ENCODE results near the gene DOCK1.
A peak's percentile ranks its signal among the peaks of the same experiment; 100 is the strongest.
"Not testable (repeated sequence)": the region's sequence is repeated elsewhere in the genome, so short reads cannot be mapped to it uniquely, and the experiment has no call there.

Gene DOCK1

GRCh38 chr10:127292888-127293287 lies 387.7 kb downstream of the DOCK1 start:
- DNase-seq, result no peak

GRCh38 chr10:127293640-127294039 lies 388.4 kb downstream of the DOCK1 start:
- no peak for DNase-seq

DNA sequence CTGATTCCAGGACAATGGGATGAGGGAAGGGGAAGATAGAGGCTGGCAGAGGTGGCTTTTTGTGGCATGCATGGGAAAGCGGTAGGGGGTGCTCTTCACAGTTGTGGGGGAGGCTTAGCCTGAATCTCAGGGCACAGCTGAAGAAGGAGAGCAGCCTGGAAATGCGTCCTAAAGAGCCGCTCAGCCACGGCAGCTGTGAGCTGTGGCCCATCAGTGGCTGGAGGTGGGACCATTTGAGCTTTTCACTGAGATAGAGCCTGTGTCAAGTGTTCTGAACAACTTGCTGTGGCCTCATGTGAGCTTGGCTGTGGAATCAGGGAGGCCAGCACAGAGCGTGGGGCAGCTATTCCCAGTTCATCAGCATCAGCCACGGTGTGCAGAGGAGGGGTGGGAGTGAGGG lies 391.5 kb downstream of the DOCK1 start:
- DNase-seq, result no peak

DNA sequence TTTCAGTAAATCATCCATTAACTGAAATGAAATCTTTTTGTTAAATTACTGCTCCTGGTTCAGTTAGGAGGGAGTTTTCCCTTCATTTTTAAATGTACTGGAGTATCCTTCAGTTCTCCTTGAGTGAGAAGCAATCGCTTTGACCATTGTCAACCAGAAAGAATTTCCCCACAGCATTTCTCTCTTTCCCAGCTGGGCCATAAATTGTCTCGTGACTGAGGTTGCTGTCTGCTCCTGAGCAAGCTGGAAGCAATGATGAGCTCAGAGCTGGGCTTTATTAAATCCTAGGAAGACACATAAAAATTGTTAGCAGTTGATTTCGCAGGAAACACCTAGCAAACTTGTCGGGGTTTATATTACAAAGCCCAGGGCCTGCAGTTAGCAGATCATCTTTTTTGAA lies 393.2 kb downstream of the DOCK1 start:
- DNase-seq, result no peak

GRCh38 chr10:127299192-127299591 lies 394.0 kb downstream of the DOCK1 start:
- DNase-seq, result not testable (repeated sequence)

- DNase-seq, result no peak
These were observed 394.9 kb downstream of the DOCK1 start for GRCh38 chr10:127299956-127300689.

DNA sequence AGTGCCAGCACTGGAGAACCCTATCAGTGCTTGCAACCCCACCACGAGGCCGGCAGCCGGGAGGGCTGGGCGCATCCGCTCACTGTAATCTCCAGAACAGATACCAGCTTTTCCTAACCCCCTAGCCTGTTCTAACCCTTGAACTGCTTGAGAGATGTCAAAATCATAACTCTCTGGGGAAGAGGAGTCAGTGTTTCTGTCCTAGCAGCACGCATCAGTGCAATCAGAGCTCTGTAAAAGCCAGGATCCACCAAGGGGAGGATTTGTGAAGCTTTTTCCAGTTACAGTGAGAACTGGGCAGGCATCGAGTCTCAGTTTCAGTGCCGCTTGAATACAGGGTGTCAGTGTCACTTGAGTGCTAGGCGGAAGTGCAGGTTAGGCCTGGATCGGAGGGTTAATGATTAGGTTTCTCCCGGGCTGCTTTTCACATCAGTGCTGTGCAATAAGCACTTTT lies 395.7 kb downstream of the DOCK1 start:
- peak; percentile 64 for DNase-seq

DNA sequence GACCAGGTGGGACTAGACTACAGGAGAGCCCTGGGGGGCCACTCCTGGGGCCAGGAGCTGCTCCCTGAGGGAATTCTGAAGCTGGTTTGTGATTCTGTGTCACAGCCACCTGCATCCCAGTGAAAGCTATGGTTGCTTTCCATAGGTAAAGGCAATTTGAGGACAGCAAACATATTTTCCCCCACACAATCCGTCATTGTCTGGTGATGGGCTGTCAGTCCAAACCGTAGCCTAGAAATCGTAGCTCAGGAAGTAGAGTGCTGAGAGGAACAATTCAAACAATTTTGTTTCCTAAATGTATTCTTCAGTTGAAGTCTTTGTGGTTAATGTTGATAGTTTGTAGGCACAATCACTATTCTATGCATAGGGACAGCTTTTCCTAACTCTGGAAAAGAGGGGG lies 397.1 kb downstream of the DOCK1 start:
- DNase-seq, result no peak

DNA sequence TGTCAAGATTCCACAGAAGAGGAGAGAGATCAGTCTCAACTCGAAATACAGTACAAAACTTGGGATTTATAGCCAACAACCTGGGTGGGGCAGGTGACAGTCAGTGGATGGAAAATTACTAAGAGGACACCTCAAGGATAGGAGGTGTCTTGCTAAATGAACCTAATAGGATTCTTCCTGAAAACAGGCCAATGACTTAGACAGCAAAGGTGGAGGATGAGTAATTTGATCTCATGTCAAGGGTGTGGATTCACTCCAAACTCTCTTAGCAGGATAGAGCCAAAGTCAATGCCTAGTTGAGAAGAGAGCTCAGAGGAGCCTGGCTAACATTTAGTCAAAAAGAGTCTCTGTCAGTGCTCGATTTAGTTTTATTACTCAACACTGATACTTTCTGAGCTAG lies 397.9 kb downstream of the DOCK1 start:
- no peak for DNase-seq

GRCh38 chr10:127303746-127304145 lies 398.5 kb downstream of the DOCK1 start:
- no peak for DNase-seq

DNA sequence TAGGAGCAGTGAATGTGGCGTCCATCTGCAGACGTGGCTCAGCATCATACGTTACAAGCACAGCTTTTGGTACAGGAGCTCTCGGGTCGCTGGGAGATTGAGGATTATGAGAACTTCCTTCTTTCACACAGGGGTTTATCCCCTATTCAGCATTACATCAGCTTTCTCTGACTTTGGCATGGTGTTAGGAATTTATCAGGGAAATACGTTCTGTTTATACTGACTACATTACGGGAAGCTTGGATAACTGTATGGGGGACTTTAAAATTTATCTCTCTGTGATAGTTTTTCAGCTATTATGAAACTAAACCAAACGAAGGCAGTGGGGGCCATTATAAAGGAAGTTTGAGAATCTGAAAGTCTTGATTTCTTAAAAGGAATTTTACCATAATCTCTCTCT lies 401.3 kb downstream of the DOCK1 start:
- DNase-seq, result no peak

GRCh38 chr10:127307338-127307737 lies 402.1 kb downstream of the DOCK1 start:
- DNase-seq, result no peak

- DNase-seq, result no peak
These were observed 402.8 kb downstream of the DOCK1 start for GRCh38 chr10:127308031-127308430.

GRCh38 chr10:127309619-127310018 lies 404.4 kb downstream of the DOCK1 start:
- not testable (repeated sequence) for DNase-seq

DNA sequence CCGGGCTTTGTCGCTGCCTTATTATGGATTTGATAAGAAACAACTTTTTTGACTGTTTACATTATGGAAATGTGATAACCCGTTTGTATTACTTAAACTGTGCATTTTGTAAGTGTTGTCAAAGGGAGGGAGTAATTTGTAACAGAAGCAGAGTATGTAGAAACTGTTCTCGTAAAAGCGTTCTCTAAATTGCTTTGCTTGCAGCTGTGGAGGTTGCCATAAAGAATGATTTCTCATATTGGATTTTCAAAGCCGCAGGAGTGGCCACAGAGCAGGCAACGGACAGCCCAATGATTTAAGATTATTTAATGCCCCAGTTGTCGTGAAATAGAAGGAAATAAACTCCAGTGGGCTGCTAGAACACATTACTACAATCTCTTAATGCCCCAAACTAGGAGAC lies 405.2 kb downstream of the DOCK1 start:
- no peak for DNase-seq

GRCh38 chr10:127310923-127311322 lies 405.7 kb downstream of the DOCK1 start:
- no peak for DNase-seq

- no peak for DNase-seq
These were observed 408.9 kb downstream of the DOCK1 start for GRCh38 chr10:127313996-127314700.

DNA sequence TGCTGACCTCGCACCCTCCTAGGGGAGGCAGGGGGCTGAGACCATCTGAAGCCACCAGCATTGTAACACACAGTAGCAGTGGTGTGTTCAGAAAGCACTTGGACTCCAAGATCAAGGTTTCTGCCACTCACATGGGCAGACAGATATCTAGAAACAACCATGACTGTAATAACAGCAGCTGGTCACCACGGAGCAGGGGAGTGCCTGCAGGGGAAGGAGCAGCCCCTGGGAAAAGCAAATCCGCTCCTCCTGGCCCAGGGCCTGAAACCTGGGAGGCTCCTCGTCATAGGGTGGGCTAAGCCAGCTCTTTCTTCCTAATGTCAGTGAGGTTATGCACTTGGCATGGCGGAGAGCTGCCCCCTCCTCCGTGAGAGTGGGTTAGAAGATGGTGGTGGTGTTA lies 409.6 kb downstream of the DOCK1 start:
- DNase-seq, result no peak

- no peak for DNase-seq
These were observed 410.7 kb downstream of the DOCK1 start for GRCh38 chr10:127315888-127316287.

GRCh38 chr10:127318396-127318795 lies 413.2 kb downstream of the DOCK1 start:
- no peak for DNase-seq

GRCh38 chr10:127319271-127319670 lies 414.0 kb downstream of the DOCK1 start:
- no peak for DNase-seq

GRCh38 chr10:127319691-127320090 lies 414.5 kb downstream of the DOCK1 start:
- DNase-seq, result no peak

- DNase-seq, result no peak
These were observed 414.9 kb downstream of the DOCK1 start for GRCh38 chr10:127320176-127320575.

DNA sequence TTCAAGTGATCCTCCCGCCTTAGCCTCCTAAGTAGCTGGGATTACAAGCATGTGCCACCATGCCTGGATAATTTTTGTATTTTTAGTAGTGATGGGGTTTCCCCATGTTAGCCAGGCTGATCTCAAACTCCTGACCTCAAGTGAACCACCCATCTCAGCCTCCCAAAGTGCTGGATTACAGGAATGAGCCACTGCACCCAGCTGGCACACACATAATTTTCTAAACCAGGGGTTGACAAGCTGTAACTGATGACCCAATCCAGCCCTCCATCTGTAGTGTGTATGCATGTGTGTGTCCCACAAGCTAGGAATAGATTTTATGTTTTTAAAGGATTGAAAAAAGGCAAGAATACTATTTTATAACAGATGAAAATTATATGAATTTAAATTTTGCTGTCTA lies 417.1 kb downstream of the DOCK1 start:
- no peak for DNase-seq

DNA sequence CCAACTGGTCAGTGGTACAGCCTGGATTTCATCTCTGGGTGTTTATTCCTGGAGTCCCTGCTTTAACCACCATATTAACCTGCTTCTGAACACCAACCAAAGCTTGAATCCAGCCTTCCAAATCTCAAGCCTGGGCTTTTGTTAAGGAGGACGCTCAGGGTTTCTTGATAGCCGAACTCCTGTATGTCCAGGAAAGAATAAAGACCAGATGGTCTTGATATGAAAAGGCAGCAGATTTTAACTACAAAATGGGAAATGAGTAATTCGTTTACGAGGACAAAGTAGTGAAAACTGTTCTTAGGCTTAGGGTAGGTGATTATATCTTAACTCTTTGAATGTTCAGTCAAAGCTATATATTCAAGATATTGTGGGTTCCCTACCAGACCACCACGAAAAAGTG lies 420.3 kb downstream of the DOCK1 start:
- DNase-seq, result no peak
